Transverse colon (tissue), 4 donors: ENCODE results near the gene CCDC38.

Source experiments
- CTCF ChIP-seq, 5 experiments: fragments of 200-600 bp in 3 of 5; fragments of 450-650 bp in 2 of 5; sonication (generic) in 3 of 5; IDR thresholded peaks; 1 replicate in 2 of 5; 2 replicates in 3 of 5; pipeline ENCODE4 v1.5.1; 2016 to 2017; ENCODE audit warnings: antibody characterized with exemption in 5 of 5, inconsistent platforms in 3 of 5, mild to moderate bottlenecking in 2 of 5, moderate library complexity in 1 of 5
- EP300 ChIP-seq: sonication (generic); formaldehyde crosslinking; IDR thresholded peaks from one replicate; pipeline ENCODE4 v1.6.1; 2017; ENCODE audit warnings: antibody characterized with exemption, low read depth
- POLR2A ChIP-seq: fragments of 450-650 bp; IDR thresholded peaks from one replicate; pipeline ENCODE4 v1.6.1; 2016; ENCODE audit warnings: antibody characterized with exemption, mild to moderate bottlenecking, moderate library complexity
- POLR2AphosphoS5 ChIP-seq, 3 donors: sonication (generic); formaldehyde crosslinking; IDR thresholded peaks; one replicate each; pipeline ENCODE4 v1.6.1; 2016; ENCODE audit warnings: antibody characterized with exemption in 3 of 3

- TF ChIP-seq CTCF (IDR thresholded peaks at IDR 0.05) (no peak), POLR2A (no peak), POLR2AphosphoS5 (IDR thresholded peaks at IDR 0.05) (no peak), EP300 (no peak)
Observed at GRCh38 chr12:95852133-95852532, 90.3 kb downstream of the CCDC38 start.
